GM12878 (cell line): ENCODE measurements around the gene BEX3. TPM values are rescaled to one million over a fixed set of nuclear protein-coding genes. Genes with fewer than 3 reads are reported as not detected.

Source experiments
- ATAC-seq: fragments of 200-7000 bp; cut with Tn5 transposase; 3 replicates; pipeline ENCODE4 v1.9.1; 2020; ENCODE audit warnings: mild to moderate bottlenecking, moderate library complexity
- BruUV-seq: library from RNA; stranded (reverse); fragments of 400-500 nt; replicated peaks from 2 replicates; lab custom pipeline; 2021; lab: Mats Ljungman, UMichigan
- CTCF ChIA-PET: fragments of 300-600 bp; sonication (Branson Sonifier 250); formaldehyde crosslinking; extraction: SDS; loops from one replicate; lab custom pipeline; 2021; ENCODE audit warnings: inconsistent platforms; lab: Yijun Ruan, JAX
- POLR2A ChIA-PET: fragments of 350-600 bp; formaldehyde crosslinking; extraction: SDS; loops from one replicate; lab custom pipeline; 2021; ENCODE audit warnings: inconsistent platforms; lab: Charles Lee
- RAD21 ChIA-PET: fragments of 300-600 bp; sonication (Branson Sonifier 250); formaldehyde crosslinking; loops from one replicate; lab custom pipeline; 2023; ENCODE audit warnings: antibody characterized with exemption; ENCODE audit not compliant: unreplicated experiment; lab: Charles Lee
- SMC1A ChIA-PET: fragments of 300-600 bp; sonication (Branson Sonifier 250); formaldehyde crosslinking; loops from one replicate; lab custom pipeline; 2023; ENCODE audit not compliant: unreplicated experiment, uncharacterized antibody; lab: Charles Lee
- DNase-seq: peaks from one replicate; pipeline ENCODE4 v3.0.0-alpha.2; 2011; ENCODE audit warnings: low read depth, low spot score
- FAIRE-seq: peaks from 3 replicates; lab custom pipeline; 2011; peaks lifted over from hg19 to GRCh38; lab: Jason Lieb, UNC
- H2AFZ ChIP-seq: 2 replicates; pipeline ENCODE4 v1.6.0; 2011; ENCODE audit warnings: low read depth, low read length, control low read depth; ENCODE audit not compliant: control insufficient read depth
- H3K27ac ChIP-seq: 2 replicates; pipeline ENCODE4 v1.5.1; 2011; ENCODE audit warnings: control low read depth; ENCODE audit not compliant: control insufficient read depth, insufficient read depth
- H3K27me3 ChIP-seq, 2 experiments: replicated peaks in 1 of 2; 2 replicates each; pipeline versions ENCODE4 v1.6.0 to v1.6.1; 2011; ENCODE audit warnings: low read length in 1 of 2; ENCODE audit not compliant: control insufficient read depth in 2 of 2, insufficient read depth in 2 of 2
- H3K36me3 ChIP-seq, 2 experiments: 2 replicates each; pipeline ENCODE4 v1.5.1; 2011; ENCODE audit warnings: low read length in 1 of 2; ENCODE audit not compliant: control insufficient read depth in 2 of 2, insufficient read depth in 2 of 2
- H3K4me1 ChIP-seq: 2 replicates; pipeline ENCODE4 v1.6.1; 2011; ENCODE audit warnings: mild to moderate bottlenecking, low read length, moderate library complexity, mixed read lengths; ENCODE audit not compliant: control insufficient read depth, insufficient read depth
- H3K4me2 ChIP-seq: 2 replicates; pipeline ENCODE4 v1.6.0; 2011; ENCODE audit warnings: control low read depth; ENCODE audit not compliant: control insufficient read depth, insufficient read depth
- H3K4me3 ChIP-seq: fragments of 200-600 bp; sonication (generic); 2 replicates; pipeline ENCODE4 v1.5.1; 2016
- H3K79me2 ChIP-seq: 2 replicates; pipeline ENCODE4 v1.6.0; 2011; ENCODE audit warnings: low read length; ENCODE audit not compliant: control insufficient read depth, insufficient read depth
- H3K9ac ChIP-seq: 2 replicates; pipeline ENCODE4 v1.8.0; 2011; ENCODE audit warnings: low read length, control low read depth, mixed read lengths; ENCODE audit not compliant: control insufficient read depth, insufficient read depth
- H3K9me3 ChIP-seq: replicated peaks from 3 replicates; pipeline ENCODE4 v1.5.1; 2011; ENCODE audit warnings: mild to moderate bottlenecking, low read length; ENCODE audit not compliant: control insufficient read depth, insufficient read depth
- H4K20me1 ChIP-seq: 2 replicates; pipeline ENCODE4 v1.6.0; 2011; ENCODE audit not compliant: control insufficient read depth, insufficient read depth
- ATF7 ChIP-seq: fragments of 450-650 bp; IDR thresholded peaks from 2 replicates; pipeline ENCODE4 v1.6.1; 2016; ENCODE audit warnings: low read depth, mild to moderate bottlenecking
- CEBPB ChIP-seq, 2 experiments: fragments of 150-350 bp in 1 of 2; IDR thresholded peaks; 2 replicates each; pipeline ENCODE4 v1.6.1; 2012 to 2014; ENCODE audit warnings: low read depth in 2 of 2, low read length in 2 of 2, borderline replicate concordance in 1 of 2, inconsistent platforms in 1 of 2
- CREM ChIP-seq: IDR thresholded peaks from 2 replicates; pipeline ENCODE4 v1.6.1; 2014; ENCODE audit warnings: antibody characterized with exemption, low read depth
- FOS ChIP-seq: IDR thresholded peaks from 3 replicates; pipeline ENCODE4 v1.6.1; 2011; ENCODE audit warnings: borderline replicate concordance; ENCODE audit not compliant: insufficient read length; ENCODE audit errors: extremely low read depth
- HDGF ChIP-seq: fragments of 450-650 bp; IDR thresholded peaks from 2 replicates; pipeline ENCODE4 v1.6.1; 2016; ENCODE audit warnings: antibody characterized with exemption
- LARP7 ChIP-seq: fragments of 450-650 bp; IDR thresholded peaks from 2 replicates; pipeline ENCODE4 v1.6.1; 2017; ENCODE audit warnings: mild to moderate bottlenecking
- MTA3 ChIP-seq: IDR thresholded peaks from 2 replicates; pipeline ENCODE4 v1.6.1; 2012; ENCODE audit warnings: low read length, inconsistent platforms, borderline replicate concordance
- POU2F2 ChIP-seq: IDR thresholded peaks from 3 replicates; pipeline ENCODE4 v1.6.1; 2011; ENCODE audit warnings: low read depth, mild to moderate bottlenecking, low read length, borderline replicate concordance
- SP1 ChIP-seq: IDR thresholded peaks from one replicate; pipeline ENCODE4 v1.6.1; 2011; ENCODE audit warnings: low read depth, low read length
- SREBF2 ChIP-seq: IDR thresholded peaks from 2 replicates; pipeline ENCODE4 v1.6.1; 2012; ENCODE audit warnings: mild to moderate bottlenecking, low read length
- TCF12 ChIP-seq: IDR thresholded peaks from 2 replicates; pipeline ENCODE4 v1.6.1; 2011; ENCODE audit warnings: low read depth, mild to moderate bottlenecking, low read length
- WRNIP1 ChIP-seq: IDR thresholded peaks from 2 replicates; pipeline ENCODE4 v1.6.1; 2011; ENCODE audit warnings: low read depth, low read length, improper control_type of control experiment, borderline replicate concordance
- YBX1 ChIP-seq: fragments of 450-650 bp; IDR thresholded peaks from 2 replicates; pipeline ENCODE4 v1.6.1; 2016; ENCODE audit warnings: antibody characterized with exemption
- ZSCAN29 ChIP-seq: fragments of 450-650 bp; IDR thresholded peaks from 2 replicates; pipeline ENCODE4 v1.6.1; 2017; ENCODE audit warnings: mild to moderate bottlenecking, moderate library complexity
- WGBS: methylation state at CpG from one replicate; pipeline ENCODE4 v1.1.6; 2016; ENCODE audit warnings: low lambda C conversion rate; ENCODE audit not compliant: insufficient replicate concordance, insufficient coverage; ENCODE audit errors: missing lambda C conversion rate; 5-methylcytosine and 5-hydroxymethylcytosine counted together
- in situ Hi-C: fragments of 300-500 bp; cut with MboI; formaldehyde crosslinking; loops from 9 replicates; pipeline ENCODE4 v1.14.3; 2018; ENCODE audit warnings: mixed read lengths
- intact Hi-C: fragments of 100-400 bp; cut with micrococcal nuclease; formaldehyde crosslinking; loops from one replicate; pipeline ENCODE4 v1.14.2; 2022; ENCODE audit not compliant: unreplicated experiment
- polyA plus RNA-seq, 11 experiments: library from polyadenylated mRNA; depleted of rRNA in 4 of 11; unstranded in 6 of 11; stranded (reverse) in 5 of 11; fragments of >200 nt; fragmentation: Nextera tagmentation in 4 of 11; fragmentation: Illumina TruSeq in 1 of 11; extraction: Ambion mirVana in 4 of 11; extraction: Trizol in 1 of 11; gene quantifications; 1 replicate in 1 of 11; 2 replicates in 10 of 11; pipeline versions ENCODE4 v1.2.1 to v1.2.3, GENCODE V29; 2011 to 2016; ENCODE audit warnings: inconsistent platforms in 2 of 11, missing spikeins in 2 of 11, low read depth in 1 of 11
- total RNA-seq, 4 experiments: library from RNA; depleted of rRNA in 3 of 4; stranded (reverse); fragments of >200 nt in 3 of 4; fragmentation: Illumina TruSeq in 1 of 4; extraction: Trizol in 1 of 4; gene quantifications; 2 replicates each; pipeline versions ENCODE4 v1.2.1 to v1.2.3, GENCODE V29; 2013 to 2021
- TF ChIP-seq, protein P1 (sequence below): fragments of 450-650 bp; conservative IDR thresholded peaks from 2 replicates; pipeline ENCODE4 v1.6.1; 2017; ENCODE audit warnings: mild to moderate bottlenecking, moderate library complexity
- TF ChIP-seq, protein P2 (sequence below): IDR thresholded peaks from 2 replicates; pipeline ENCODE4 v1.6.1; 2011; ENCODE audit warnings: borderline replicate concordance, low read depth, mild to moderate bottlenecking, moderate library complexity, mixed read lengths, low read length; ENCODE audit not compliant: insufficient read depth; ENCODE audit errors: extremely low read length
- TF ChIP-seq, protein P3 (sequence below): fragments of 450-650 bp; IDR thresholded peaks from 2 replicates; pipeline ENCODE4 v1.6.1; 2017; ENCODE audit warnings: borderline replicate concordance
- TF ChIP-seq, protein P4 (sequence below): IDR thresholded peaks from 2 replicates; pipeline ENCODE4 v1.6.1; 2012; ENCODE audit warnings: low read depth, low read length, improper control_type of control experiment
- TF ChIP-seq, protein P5 (sequence below): IDR thresholded peaks from 2 replicates; pipeline ENCODE4 v1.6.1; 2011; ENCODE audit warnings: low read depth, mild to moderate bottlenecking, low read length, moderate library complexity, borderline replicate concordance; ENCODE audit errors: extremely low read depth

BEX3 gene
- total and polyA plus RNA-seq, 10 of the 15 experiments (the other 5 are each of a cell fraction or from before 2014, with no cell fraction given), result 1.3 to 1.5 TPM; not detected in 8

DNA sequence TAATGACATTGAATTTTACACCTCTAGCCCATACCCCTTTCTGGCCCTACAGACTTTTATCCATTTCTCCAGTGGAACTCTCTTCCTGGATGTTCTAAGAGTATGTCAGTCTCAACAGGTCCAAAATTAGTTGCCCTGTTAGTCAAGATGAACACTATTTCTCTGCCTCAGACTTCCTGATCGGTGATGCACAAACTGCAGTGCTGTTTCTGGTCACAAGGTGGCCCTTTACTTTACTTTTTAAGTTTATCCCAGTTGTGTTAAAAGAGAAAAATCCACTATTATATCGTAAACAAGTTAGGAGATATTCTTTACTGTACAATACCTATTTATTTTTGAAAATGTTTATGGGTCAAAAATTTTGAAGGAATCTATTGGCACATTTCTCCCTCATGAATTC is 33.2 kb upstream of the BEX3 start (continued):
- TF ChIP-seq, protein P1, sequence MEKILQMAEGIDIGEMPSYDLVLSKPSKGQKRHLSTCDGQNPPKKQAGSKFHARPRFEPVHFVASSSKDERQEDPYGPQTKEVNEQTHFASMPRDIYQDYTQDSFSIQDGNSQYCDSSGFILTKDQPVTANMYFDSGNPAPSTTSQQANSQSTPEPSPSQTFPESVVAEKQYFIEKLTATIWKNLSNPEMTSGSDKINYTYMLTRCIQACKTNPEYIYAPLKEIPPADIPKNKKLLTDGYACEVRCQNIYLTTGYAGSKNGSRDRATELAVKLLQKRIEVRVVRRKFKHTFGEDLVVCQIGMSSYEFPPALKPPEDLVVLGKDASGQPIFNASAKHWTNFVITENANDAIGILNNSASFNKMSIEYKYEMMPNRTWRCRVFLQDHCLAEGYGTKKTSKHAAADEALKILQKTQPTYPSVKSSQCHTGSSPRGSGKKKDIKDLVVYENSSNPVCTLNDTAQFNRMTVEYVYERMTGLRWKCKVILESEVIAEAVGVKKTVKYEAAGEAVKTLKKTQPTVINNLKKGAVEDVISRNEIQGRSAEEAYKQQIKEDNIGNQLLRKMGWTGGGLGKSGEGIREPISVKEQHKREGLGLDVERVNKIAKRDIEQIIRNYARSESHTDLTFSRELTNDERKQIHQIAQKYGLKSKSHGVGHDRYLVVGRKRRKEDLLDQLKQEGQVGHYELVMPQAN, result no peak
- TF ChIP-seq, protein P2, sequence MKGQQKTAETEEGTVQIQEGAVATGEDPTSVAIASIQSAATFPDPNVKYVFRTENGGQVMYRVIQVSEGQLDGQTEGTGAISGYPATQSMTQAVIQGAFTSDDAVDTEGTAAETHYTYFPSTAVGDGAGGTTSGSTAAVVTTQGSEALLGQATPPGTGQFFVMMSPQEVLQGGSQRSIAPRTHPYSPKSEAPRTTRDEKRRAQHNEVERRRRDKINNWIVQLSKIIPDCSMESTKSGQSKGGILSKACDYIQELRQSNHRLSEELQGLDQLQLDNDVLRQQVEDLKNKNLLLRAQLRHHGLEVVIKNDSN, result no peak

DNA sequence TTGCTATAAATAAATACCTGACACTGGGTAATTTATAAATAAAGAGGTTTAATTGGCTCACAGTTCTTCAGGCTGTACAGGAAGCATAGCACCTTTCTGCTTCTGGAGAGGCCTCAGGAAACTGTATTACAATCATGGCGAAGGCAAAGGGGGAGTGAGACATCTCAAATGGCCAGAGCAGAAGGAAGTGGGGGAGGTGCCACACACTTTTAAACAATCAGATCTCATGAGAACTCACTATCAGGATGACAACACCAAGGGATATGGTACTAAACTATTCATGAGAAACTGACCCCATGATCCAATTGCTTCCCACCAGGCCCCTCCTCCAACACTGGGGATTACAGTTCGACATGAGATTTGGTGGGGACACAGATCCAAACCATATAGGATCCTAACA is 31.7 kb upstream of the BEX3 start:
- no peak overlapping the region for H3K9ac ChIP-seq
- H3K27ac ChIP-seq, result no peak overlapping the region
- no peaks in the 10 kb centered on the region for H3K36me3 ChIP-seq
- H3K9me3 ChIP-seq, result no peaks in the 10 kb centered on the region
- ATAC-seq (no peak), FAIRE-seq (no peak), DNase-seq (no peak)
- SMC1A ChIA-PET, result no interaction called here
- RAD21 ChIA-PET, result no interaction called here
- CTCF ChIA-PET, result no interaction called here
- 0% methylated on average over 2 of the region's 2 CpGs for WGBS
- no peak overlapping the region for H2AFZ ChIP-seq
- H4K20me1 ChIP-seq, result no peaks in the 10 kb centered on the region
- intact Hi-C loops, result loop anchor here (10.0 kb wide), 1 partner anchor 470 kb away; no protein-coding TSS in a partner anchor
- POLR2A ChIA-PET, result no interaction called here
- no peak overlapping the region for H3K4me3 ChIP-seq
- no peak overlapping the region for H3K4me2 ChIP-seq
- no peaks in the 10 kb centered on the region for H3K4me1 ChIP-seq
- no peak for TF ChIP-seq WRNIP1
- TF ChIP-seq CREM, result no peak
- no peak for TF ChIP-seq POU2F2
- no peak for TF ChIP-seq CEBPB (IDR thresholded peaks at IDR 0.05; ENCODE audit: borderline replicate concordance in 1 of 2, low read depth in 2 of 2, low read length in 2 of 2)
- no peak for TF ChIP-seq ZSCAN29
- TF ChIP-seq LARP7, result no peak
- no peak for TF ChIP-seq YBX1
- TF ChIP-seq FOS, result no peak
- TF ChIP-seq, protein P3, sequence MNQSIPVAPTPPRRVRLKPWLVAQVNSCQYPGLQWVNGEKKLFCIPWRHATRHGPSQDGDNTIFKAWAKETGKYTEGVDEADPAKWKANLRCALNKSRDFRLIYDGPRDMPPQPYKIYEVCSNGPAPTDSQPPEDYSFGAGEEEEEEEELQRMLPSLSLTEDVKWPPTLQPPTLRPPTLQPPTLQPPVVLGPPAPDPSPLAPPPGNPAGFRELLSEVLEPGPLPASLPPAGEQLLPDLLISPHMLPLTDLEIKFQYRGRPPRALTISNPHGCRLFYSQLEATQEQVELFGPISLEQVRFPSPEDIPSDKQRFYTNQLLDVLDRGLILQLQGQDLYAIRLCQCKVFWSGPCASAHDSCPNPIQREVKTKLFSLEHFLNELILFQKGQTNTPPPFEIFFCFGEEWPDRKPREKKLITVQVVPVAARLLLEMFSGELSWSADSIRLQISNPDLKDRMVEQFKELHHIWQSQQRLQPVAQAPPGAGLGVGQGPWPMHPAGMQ, result no peak
- TF ChIP-seq MTA3, result no peak
- TF ChIP-seq, protein P4, sequence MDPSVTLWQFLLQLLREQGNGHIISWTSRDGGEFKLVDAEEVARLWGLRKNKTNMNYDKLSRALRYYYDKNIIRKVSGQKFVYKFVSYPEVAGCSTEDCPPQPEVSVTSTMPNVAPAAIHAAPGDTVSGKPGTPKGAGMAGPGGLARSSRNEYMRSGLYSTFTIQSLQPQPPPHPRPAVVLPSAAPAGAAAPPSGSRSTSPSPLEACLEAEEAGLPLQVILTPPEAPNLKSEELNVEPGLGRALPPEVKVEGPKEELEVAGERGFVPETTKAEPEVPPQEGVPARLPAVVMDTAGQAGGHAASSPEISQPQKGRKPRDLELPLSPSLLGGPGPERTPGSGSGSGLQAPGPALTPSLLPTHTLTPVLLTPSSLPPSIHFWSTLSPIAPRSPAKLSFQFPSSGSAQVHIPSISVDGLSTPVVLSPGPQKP, result no peak
- no peak for TF ChIP-seq HDGF
- TF ChIP-seq TCF12, result no peak
- TF ChIP-seq, protein P5, sequence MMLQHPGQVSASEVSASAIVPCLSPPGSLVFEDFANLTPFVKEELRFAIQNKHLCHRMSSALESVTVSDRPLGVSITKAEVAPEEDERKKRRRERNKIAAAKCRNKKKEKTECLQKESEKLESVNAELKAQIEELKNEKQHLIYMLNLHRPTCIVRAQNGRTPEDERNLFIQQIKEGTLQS, result no peak
- TF ChIP-seq SP1, result no peak
- TF ChIP-seq SREBF2, result no peak
- no peak for TF ChIP-seq ATF7
- H3K79me2 ChIP-seq, result no peaks in the 10 kb centered on the region
- no TSS peak for BruUV-seq
- in situ Hi-C loops, result loop anchor here (10.0 kb wide), 1 partner anchor 120 kb away; no protein-coding TSS in a partner anchor
- no peaks in the 10 kb centered on the region; a peak in 1 of 4 replicates for H3K27me3 ChIP-seq
